Measurements from ENCODE around the gene AFG1L.

DNA sequence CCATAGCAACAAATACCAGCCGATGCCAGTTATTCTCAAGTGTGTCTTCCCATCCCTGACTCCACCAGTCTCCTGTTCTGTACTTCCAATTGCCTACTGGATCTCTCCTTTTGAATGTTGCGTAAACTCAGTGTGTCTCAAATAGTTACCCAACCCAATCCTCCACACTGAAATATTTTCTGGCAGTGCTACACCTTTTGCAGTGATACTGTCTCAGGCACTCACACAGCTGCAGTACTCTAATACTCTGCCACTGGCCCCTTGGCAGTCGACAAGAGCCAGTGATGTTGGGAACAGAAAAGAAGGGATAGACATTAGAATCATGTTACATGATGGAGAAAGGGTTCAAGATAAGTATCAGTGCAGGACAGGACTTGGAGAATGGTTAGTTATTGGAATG lies 234.0 kb downstream of the AFG1L start:
- TF ChIP-seq POLR2AphosphoS5 (IDR thresholded peaks at IDR 0.05; ENCODE audit: insufficient read depth in 1 of 2, low read depth in 1 of 2) (no peak), POLR2A (IDR thresholded peaks at IDR 0.05) (no peak)
- TF ChIP-seq, protein P1, sequence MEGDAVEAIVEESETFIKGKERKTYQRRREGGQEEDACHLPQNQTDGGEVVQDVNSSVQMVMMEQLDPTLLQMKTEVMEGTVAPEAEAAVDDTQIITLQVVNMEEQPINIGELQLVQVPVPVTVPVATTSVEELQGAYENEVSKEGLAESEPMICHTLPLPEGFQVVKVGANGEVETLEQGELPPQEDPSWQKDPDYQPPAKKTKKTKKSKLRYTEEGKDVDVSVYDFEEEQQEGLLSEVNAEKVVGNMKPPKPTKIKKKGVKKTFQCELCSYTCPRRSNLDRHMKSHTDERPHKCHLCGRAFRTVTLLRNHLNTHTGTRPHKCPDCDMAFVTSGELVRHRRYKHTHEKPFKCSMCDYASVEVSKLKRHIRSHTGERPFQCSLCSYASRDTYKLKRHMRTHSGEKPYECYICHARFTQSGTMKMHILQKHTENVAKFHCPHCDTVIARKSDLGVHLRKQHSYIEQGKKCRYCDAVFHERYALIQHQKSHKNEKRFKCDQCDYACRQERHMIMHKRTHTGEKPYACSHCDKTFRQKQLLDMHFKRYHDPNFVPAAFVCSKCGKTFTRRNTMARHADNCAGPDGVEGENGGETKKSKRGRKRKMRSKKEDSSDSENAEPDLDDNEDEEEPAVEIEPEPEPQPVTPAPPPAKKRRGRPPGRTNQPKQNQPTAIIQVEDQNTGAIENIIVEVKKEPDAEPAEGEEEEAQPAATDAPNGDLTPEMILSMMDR (IDR thresholded peaks at IDR 0.05): no peak
